GM12878 (cell line): ENCODE results near the gene JADE2. TPM values are rescaled to one million over a fixed set of nuclear protein-coding genes. Genes with fewer than 3 reads are reported as not detected.

Source experiments
- ATAC-seq: fragments of 200-7000 bp; cut with Tn5 transposase; 3 replicates; pipeline ENCODE4 v1.9.1; 2020; ENCODE audit warnings: mild to moderate bottlenecking, moderate library complexity
- BruUV-seq: library from RNA; stranded (reverse); fragments of 400-500 nt; replicated peaks from 2 replicates; lab custom pipeline; 2021; lab: Mats Ljungman, UMichigan
- CTCF ChIA-PET: fragments of 300-600 bp; sonication (Branson Sonifier 250); formaldehyde crosslinking; extraction: SDS; loops from one replicate; lab custom pipeline; 2021; ENCODE audit warnings: inconsistent platforms; lab: Yijun Ruan, JAX
- POLR2A ChIA-PET: fragments of 350-600 bp; formaldehyde crosslinking; extraction: SDS; loops from one replicate; lab custom pipeline; 2021; ENCODE audit warnings: inconsistent platforms; lab: Charles Lee
- RAD21 ChIA-PET: fragments of 300-600 bp; sonication (Branson Sonifier 250); formaldehyde crosslinking; loops from one replicate; lab custom pipeline; 2023; ENCODE audit warnings: antibody characterized with exemption; ENCODE audit not compliant: unreplicated experiment; lab: Charles Lee
- SMC1A ChIA-PET: fragments of 300-600 bp; sonication (Branson Sonifier 250); formaldehyde crosslinking; loops from one replicate; lab custom pipeline; 2023; ENCODE audit not compliant: unreplicated experiment, uncharacterized antibody; lab: Charles Lee
- DNase-seq: peaks from one replicate; pipeline ENCODE4 v3.0.0-alpha.2; 2011; ENCODE audit warnings: low read depth, low spot score
- FAIRE-seq: peaks from 3 replicates; lab custom pipeline; 2011; peaks lifted over from hg19 to GRCh38; lab: Jason Lieb, UNC
- H2AFZ ChIP-seq: 2 replicates; pipeline ENCODE4 v1.6.0; 2011; ENCODE audit warnings: low read depth, low read length, control low read depth; ENCODE audit not compliant: control insufficient read depth
- H3K27ac ChIP-seq: 2 replicates; pipeline ENCODE4 v1.5.1; 2011; ENCODE audit warnings: control low read depth; ENCODE audit not compliant: control insufficient read depth, insufficient read depth
- H3K27me3 ChIP-seq, 2 experiments: replicated peaks in 1 of 2; 2 replicates each; pipeline versions ENCODE4 v1.6.0 to v1.6.1; 2011; ENCODE audit warnings: low read length in 1 of 2; ENCODE audit not compliant: control insufficient read depth in 2 of 2, insufficient read depth in 2 of 2
- H3K36me3 ChIP-seq, 2 experiments: 2 replicates each; pipeline ENCODE4 v1.5.1; 2011; ENCODE audit warnings: low read length in 1 of 2; ENCODE audit not compliant: control insufficient read depth in 2 of 2, insufficient read depth in 2 of 2
- H3K4me1 ChIP-seq: 2 replicates; pipeline ENCODE4 v1.6.1; 2011; ENCODE audit warnings: mild to moderate bottlenecking, low read length, moderate library complexity, mixed read lengths; ENCODE audit not compliant: control insufficient read depth, insufficient read depth
- H3K4me2 ChIP-seq: 2 replicates; pipeline ENCODE4 v1.6.0; 2011; ENCODE audit warnings: control low read depth; ENCODE audit not compliant: control insufficient read depth, insufficient read depth
- H3K4me3 ChIP-seq: fragments of 200-600 bp; sonication (generic); 2 replicates; pipeline ENCODE4 v1.5.1; 2016
- H3K79me2 ChIP-seq: 2 replicates; pipeline ENCODE4 v1.6.0; 2011; ENCODE audit warnings: low read length; ENCODE audit not compliant: control insufficient read depth, insufficient read depth
- H3K9ac ChIP-seq: 2 replicates; pipeline ENCODE4 v1.8.0; 2011; ENCODE audit warnings: low read length, control low read depth, mixed read lengths; ENCODE audit not compliant: control insufficient read depth, insufficient read depth
- H3K9me3 ChIP-seq: replicated peaks from 3 replicates; pipeline ENCODE4 v1.5.1; 2011; ENCODE audit warnings: mild to moderate bottlenecking, low read length; ENCODE audit not compliant: control insufficient read depth, insufficient read depth
- H4K20me1 ChIP-seq: 2 replicates; pipeline ENCODE4 v1.6.0; 2011; ENCODE audit not compliant: control insufficient read depth, insufficient read depth
- ATF7 ChIP-seq: fragments of 450-650 bp; IDR thresholded peaks from 2 replicates; pipeline ENCODE4 v1.6.1; 2016; ENCODE audit warnings: low read depth, mild to moderate bottlenecking
- BHLHE40 ChIP-seq, 2 experiments: fragments of 450-650 bp in 1 of 2; IDR thresholded peaks; 2 replicates each; pipeline ENCODE4 v1.6.1; 2011 to 2017; ENCODE audit warnings: low read depth in 2 of 2, borderline replicate concordance in 1 of 2, improper control_type of control experiment in 1 of 2, low read length in 1 of 2, mild to moderate bottlenecking in 1 of 2
- FOXM1 ChIP-seq: IDR thresholded peaks from 2 replicates; pipeline ENCODE4 v1.6.1; 2012; ENCODE audit warnings: low read depth, mild to moderate bottlenecking, inconsistent platforms, low read length, moderate library complexity
- GATAD2B ChIP-seq: fragments of 450-650 bp; conservative IDR thresholded peaks from 2 replicates; pipeline ENCODE4 v1.6.1; 2017; ENCODE audit warnings: low read depth, mild to moderate bottlenecking, moderate library complexity
- IKZF1 ChIP-seq: fragments of 450-650 bp; conservative IDR thresholded peaks from 2 replicates; pipeline ENCODE4 v1.6.1; 2017; ENCODE audit warnings: antibody characterized with exemption, mild to moderate bottlenecking
- PML ChIP-seq: IDR thresholded peaks from 2 replicates; pipeline ENCODE4 v1.6.1; 2012; ENCODE audit warnings: low read length, inconsistent platforms
- RFX5 ChIP-seq: IDR thresholded peaks from 2 replicates; pipeline ENCODE4 v1.6.1; 2011; ENCODE audit warnings: low read depth, low read length, improper control_type of control experiment
- SMC3 ChIP-seq: IDR thresholded peaks from 2 replicates; pipeline ENCODE4 v1.6.1; 2011; ENCODE audit warnings: low read length, improper control_type of control experiment, borderline replicate concordance
- WGBS: methylation state at CpG from one replicate; pipeline ENCODE4 v1.1.6; 2016; ENCODE audit warnings: low lambda C conversion rate; ENCODE audit not compliant: insufficient replicate concordance, insufficient coverage; ENCODE audit errors: missing lambda C conversion rate; 5-methylcytosine and 5-hydroxymethylcytosine counted together
- in situ Hi-C: fragments of 300-500 bp; cut with MboI; formaldehyde crosslinking; loops from 9 replicates; pipeline ENCODE4 v1.14.3; 2018; ENCODE audit warnings: mixed read lengths
- intact Hi-C: fragments of 100-400 bp; cut with micrococcal nuclease; formaldehyde crosslinking; loops from one replicate; pipeline ENCODE4 v1.14.2; 2022; ENCODE audit not compliant: unreplicated experiment
- polyA plus RNA-seq, 11 experiments: library from polyadenylated mRNA; depleted of rRNA in 4 of 11; unstranded in 6 of 11; stranded (reverse) in 5 of 11; fragments of >200 nt; fragmentation: Nextera tagmentation in 4 of 11; fragmentation: Illumina TruSeq in 1 of 11; extraction: Ambion mirVana in 4 of 11; extraction: Trizol in 1 of 11; gene quantifications; 1 replicate in 1 of 11; 2 replicates in 10 of 11; pipeline versions ENCODE4 v1.2.1 to v1.2.3, GENCODE V29; 2011 to 2016; ENCODE audit warnings: inconsistent platforms in 2 of 11, missing spikeins in 2 of 11, low read depth in 1 of 11
- total RNA-seq, 4 experiments: library from RNA; depleted of rRNA in 3 of 4; stranded (reverse); fragments of >200 nt in 3 of 4; fragmentation: Illumina TruSeq in 1 of 4; extraction: Trizol in 1 of 4; gene quantifications; 2 replicates each; pipeline versions ENCODE4 v1.2.1 to v1.2.3, GENCODE V29; 2013 to 2021
- TF ChIP-seq, protein P1 (sequence below): IDR thresholded peaks from 2 replicates; pipeline ENCODE4 v1.6.1; 2011; ENCODE audit warnings: borderline replicate concordance, low read depth, mild to moderate bottlenecking, moderate library complexity, low read length; ENCODE audit not compliant: insufficient read depth, poor library complexity, severe bottlenecking

Gene JADE2
- total and polyA plus RNA-seq, 10 of the 15 experiments (the other 5 are each of a cell fraction or from before 2014, with no cell fraction given) = 1.5 to 67.0 (median 22.4) TPM

DNA sequence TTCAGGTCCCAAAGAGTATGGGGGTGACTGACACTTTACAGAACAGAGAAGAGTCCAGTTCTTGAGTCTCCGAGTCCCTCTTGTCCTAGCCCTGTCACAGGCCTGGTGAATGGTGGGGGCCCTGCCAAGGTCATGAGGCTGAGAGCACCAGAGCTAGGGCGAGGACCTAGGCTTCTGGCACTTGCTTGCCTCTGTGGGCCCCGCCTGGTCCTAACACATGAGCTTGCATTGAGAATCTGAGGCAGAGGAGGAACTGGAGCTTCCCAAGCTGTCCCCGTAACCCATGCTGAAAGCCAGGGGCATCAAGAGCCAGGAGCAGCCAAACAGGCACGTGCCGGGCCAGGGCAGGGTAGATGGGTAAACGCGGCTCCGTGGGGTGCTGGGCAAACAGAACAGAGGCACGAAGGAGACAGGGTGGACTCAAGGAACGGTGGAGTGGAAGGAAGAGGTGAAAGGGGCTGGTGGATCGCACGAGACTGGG is 41.3 kb downstream of the JADE2 start:
- no peaks in the 10 kb centered on the region for H3K79me2 ChIP-seq
- in situ Hi-C loops (no loop called here), intact Hi-C loops (no loop called here)
- no peak overlapping the region for H3K27ac ChIP-seq
- CTCF ChIA-PET = interaction anchor here (0.7 to 1.6 kb wide), 3 partner anchors 10 to 263 kb away, joined by 3 to 4 read pairs (median 3); no protein-coding TSS in a partner anchor
- POLR2A ChIA-PET = no interaction called here
- WGBS = 98% methylated on average over 13 of the region's 13 CpGs
- no peaks in the 10 kb centered on the region; the same call in 1 of the 2 replicates for H4K20me1 ChIP-seq
- H3K27me3 ChIP-seq = no peaks in the 10 kb centered on the region
- RAD21 ChIA-PET = no interaction called here
- no peak for FAIRE-seq
- H3K9me3 ChIP-seq = no peaks in the 10 kb centered on the region
- TF ChIP-seq PML = no peak
- no peak for TF ChIP-seq ATF7
- no peak for TF ChIP-seq BHLHE40 (IDR thresholded peaks at IDR 0.05; ENCODE audit: borderline replicate concordance in 1 of 2, low read depth in 2 of 2, low read length in 1 of 2)
- no peak for TF ChIP-seq IKZF1
- TF ChIP-seq GATAD2B = no peak
- H3K4me3 ChIP-seq = no peak overlapping the region
- no TSS peak for BruUV-seq
- H3K4me1 ChIP-seq = peaks cover 3% of the 10 kb centered on the region; the same call in 1 of the 2 replicates
- no peak overlapping the region for H3K9ac ChIP-seq
- DNase-seq = no peak
- SMC1A ChIA-PET = no interaction called here
- H2AFZ ChIP-seq = no peak overlapping the region
- ATAC-seq = no peak
- H3K36me3 ChIP-seq = peaks cover 30 to 68% of the 10 kb centered on the region in 2 experiments
- no peak overlapping the region for H3K4me2 ChIP-seq

DNA sequence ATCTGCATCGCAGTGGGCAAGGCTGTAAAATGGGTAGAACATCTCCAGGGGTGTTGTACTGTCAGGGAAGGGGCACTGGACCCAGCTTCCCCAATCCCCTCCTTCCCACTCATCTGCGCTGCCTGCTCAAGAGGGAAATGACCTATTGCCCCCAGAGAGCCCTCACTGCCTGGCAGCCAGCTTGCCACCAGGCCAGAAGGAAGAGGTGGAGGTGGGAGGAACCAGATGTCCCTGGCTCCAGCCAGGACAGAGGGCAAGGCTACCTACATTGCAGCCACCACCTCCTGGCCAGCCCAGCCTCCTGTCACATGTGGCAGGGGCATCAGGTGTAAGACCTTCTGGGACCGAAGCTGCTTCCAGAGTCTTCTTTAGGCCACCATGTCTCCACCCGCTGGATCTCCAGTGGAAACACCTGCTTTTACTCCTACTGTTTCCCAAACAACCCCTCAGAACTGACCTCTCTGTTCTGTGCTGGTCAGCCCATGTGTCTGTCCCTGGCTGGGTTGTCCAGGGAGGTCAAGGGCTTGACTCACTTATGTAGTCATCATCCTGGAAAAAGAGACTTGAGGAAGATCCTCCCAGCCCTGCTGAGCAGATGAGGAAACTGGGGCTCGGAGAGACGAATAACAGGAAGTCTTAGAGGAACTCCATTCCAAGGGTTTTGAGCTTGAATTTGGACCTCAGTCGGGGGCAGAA is 42.3 kb downstream of the JADE2 start:
- RAD21 ChIA-PET = no interaction called here
- CTCF ChIA-PET = no interaction called here
- POLR2A ChIA-PET = no interaction called here
- no TSS peak for BruUV-seq
- Histone ChIP-seq H3K79me2 (no peaks in the 10 kb centered on the region), H3K9me3 (no peaks in the 10 kb centered on the region), H3K27ac (no peak overlapping the region), H3K4me1 (peaks cover 3% of the 10 kb centered on the region; the same call in 1 of the 2 replicates), H3K27me3 (no peaks in the 10 kb centered on the region), H3K4me2 (no peak overlapping the region), H4K20me1 (no peaks in the 10 kb centered on the region; the same call in 1 of the 2 replicates), H3K36me3 (peaks cover 25 to 68% of the 10 kb centered on the region in 2 experiments), H2AFZ (no peak overlapping the region), H3K4me3 (no peak overlapping the region), H3K9ac (no peak overlapping the region)
- TF ChIP-seq, protein P1, sequence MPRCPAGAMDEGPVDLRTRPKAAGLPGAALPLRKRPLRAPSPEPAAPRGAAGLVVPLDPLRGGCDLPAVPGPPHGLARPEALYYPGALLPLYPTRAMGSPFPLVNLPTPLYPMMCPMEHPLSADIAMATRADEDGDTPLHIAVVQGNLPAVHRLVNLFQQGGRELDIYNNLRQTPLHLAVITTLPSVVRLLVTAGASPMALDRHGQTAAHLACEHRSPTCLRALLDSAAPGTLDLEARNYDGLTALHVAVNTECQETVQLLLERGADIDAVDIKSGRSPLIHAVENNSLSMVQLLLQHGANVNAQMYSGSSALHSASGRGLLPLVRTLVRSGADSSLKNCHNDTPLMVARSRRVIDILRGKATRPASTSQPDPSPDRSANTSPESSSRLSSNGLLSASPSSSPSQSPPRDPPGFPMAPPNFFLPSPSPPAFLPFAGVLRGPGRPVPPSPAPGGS = no peak
- no peak for TF ChIP-seq RFX5
- no peak for TF ChIP-seq SMC3
- TF ChIP-seq FOXM1 = no peak
- DNase-seq (no peak), FAIRE-seq (no peak), ATAC-seq (no peak)
- 78% methylated on average over 6 of the region's 7 CpGs for WGBS
- in situ Hi-C loops (no loop called here), intact Hi-C loops (no loop called here)
- SMC1A ChIA-PET = interaction anchor here (0.8 kb wide), 1 partner anchor 176 kb away, joined by 3 read pairs; no protein-coding TSS in a partner anchor
